IMR-90 (cell line): ENCODE data around the gene CCDC136. TPM values are rescaled to one million over a fixed set of nuclear protein-coding genes. Genes with fewer than 3 reads are reported as not detected.

ENCODE experiments used
- microRNA-seq, 2 experiments: library from miRNA; stranded (forward) in 1 of 2; unstranded in 1 of 2; fragments of 10-50 nt in 1 of 2; fragments of <30 nt in 1 of 2; gene quantifications in 1 of 2; microRNA quantifications in 1 of 2; one replicate each; pipeline versions ENCODE3 to v1.1.0; 2013 to 2020; ENCODE audit not compliant: insufficient read depth in 1 of 2, insufficient read length in 1 of 2, unreplicated experiment in 1 of 2
- polyA plus RNA-seq, 3 experiments: library from polyadenylated mRNA; depleted of rRNA; stranded (reverse); fragments of >200 nt; gene quantifications; 2 replicates each; pipeline ENCODE4 v1.2.3, GENCODE V29; 2012; ENCODE audit warnings: low replicate concordance in 1 of 3
- small RNA-seq, 5 experiments: library from RNA; depleted of rRNA; stranded (forward); fragments of <200 nt; gene quantifications; one replicate each; pipeline ENCODE3, GENCODE V24; 2012
- total RNA-seq: library from RNA; depleted of rRNA; stranded (reverse); fragments of >200 nt; gene quantifications from 2 replicates; pipeline ENCODE4 v1.2.3, GENCODE V29; 2012; rRNA removed

The CCDC136 gene
- total and polyA plus RNA-seq, 2 of the 4 experiments (the other 2 are of a cell fraction) = 7.7 to 18.0 TPM

Small RNA genes within 50 kb of the gene (microRNA-seq; reads per million reads assigned to microRNA genes)
- not detected for gene RN7SL81P (ENCODE audit: insufficient read depth, insufficient read length)

Small RNA genes within 50 kb of the gene (small RNA-seq; reads per million reads assigned to genes)
- 0 to 0.68 (median 0) reads per million in 5 experiments for gene RN7SL81P

Other genes starting within 250 kb of the CCDC136 start
- gene GARIN1A, start 119.7 kb upstream of the CCDC136 start, total RNA-seq = 0.18 and 0.28 TPM in 2 replicates
- gene GARIN1A, start 119.7 kb upstream of the CCDC136 start, polyA plus RNA-seq (2012; rRNA removed) = 1.4 and 1.6 TPM in 2 replicates
- gene CALU, start 52.6 kb upstream of the CCDC136 start, total RNA-seq = 421 and 914 TPM in 2 replicates
- gene CALU, start 52.6 kb upstream of the CCDC136 start, polyA plus RNA-seq (2012; rRNA removed) = 426 and 525 TPM in 2 replicates
- gene OPN1SW, start 16.2 kb upstream of the CCDC136 start, total RNA-seq = not detected in 2 replicates
- not detected in 2 replicates for gene OPN1SW, start 16.2 kb upstream of the CCDC136 start, polyA plus RNA-seq (2012; rRNA removed)
- gene FLNC, start 38.4 kb downstream of the CCDC136 start, total RNA-seq = 116 and 139 TPM in 2 replicates
- 154 and 167 TPM in 2 replicates for gene FLNC, start 38.4 kb downstream of the CCDC136 start, polyA plus RNA-seq (2012; rRNA removed)
- gene ATP6V1F, start 70.9 kb downstream of the CCDC136 start, total RNA-seq = 61.1 and 104 TPM in 2 replicates
- gene ATP6V1F, start 70.9 kb downstream of the CCDC136 start, polyA plus RNA-seq (2012; rRNA removed) = 321 and 346 TPM in 2 replicates
- not detected in 2 replicates for gene KCP, start 118.7 kb downstream of the CCDC136 start, total RNA-seq
- 0.03 and 0.07 TPM in 2 replicates for gene KCP, start 118.7 kb downstream of the CCDC136 start, polyA plus RNA-seq (2012; rRNA removed)
- gene IRF5, start 146.0 kb downstream of the CCDC136 start, total RNA-seq = 0.18 TPM in 1 of 2 replicates, not detected in the other
- 0.14 TPM in 1 of 2 replicates, not detected in the other for gene IRF5, start 146.0 kb downstream of the CCDC136 start, polyA plus RNA-seq (2012; rRNA removed)